BLaER1 treated with 17β-estradiol and CSF1 and Interleukin-3, amounts not matched to agents 10 nM and 100 nM (cell line): ENCODE results near the gene FCHSD2.

Experiments
- H3K27ac ChIP-seq, 11 experiments: shearing (Covaris generic); formaldehyde crosslinking; 2 replicates each; pipeline ENCODE4 v1.8.1; 2022
- H3K27me3 ChIP-seq, 11 experiments: shearing (Covaris generic); formaldehyde crosslinking; 2 replicates each; pipeline ENCODE4 v1.8.1; 2022
- H3K36me3 ChIP-seq, 11 experiments: shearing (Covaris generic); formaldehyde crosslinking; 2 replicates each; pipeline ENCODE4 v1.8.1; 2022
- H3K4me1 ChIP-seq, 10 experiments: shearing (Covaris generic); formaldehyde crosslinking; 2 replicates each; pipeline ENCODE4 v1.8.1; 2022
- H3K4me2 ChIP-seq, 11 experiments: shearing (Covaris generic); formaldehyde crosslinking; 2 replicates each; pipeline ENCODE4 v1.8.1; 2022
- H3K4me3 ChIP-seq, 10 experiments: shearing (Covaris generic); formaldehyde crosslinking; 2 replicates each; pipeline ENCODE4 v1.8.1; 2022
- H3K9ac ChIP-seq, 11 experiments: shearing (Covaris generic); formaldehyde crosslinking; 2 replicates each; pipeline ENCODE4 v1.8.1; 2022
- H3K9me3 ChIP-seq, 11 experiments: shearing (Covaris generic); formaldehyde crosslinking; replicated peaks in 1 of 11; 2 replicates each; pipeline ENCODE4 v1.8.1; 2022
- H4K20me1 ChIP-seq, 11 experiments: shearing (Covaris generic); formaldehyde crosslinking; 2 replicates each; pipeline ENCODE4 v1.8.1; 2022
- Cebpa-rat ChIP-seq, 11 experiments: shearing (Covaris generic); IDR thresholded peaks; 2 replicates each; pipeline ENCODE4 v1.8.1; 2022

FCHSD2 gene

GRCh38 chr11:72974487-72975205 is 167.5 kb downstream of the FCHSD2 start:
- Histone ChIP-seq H3K9me3 (peaks cover 29 to 75% (median 45%) of the 10 kb centered on the region in 11 experiments), H4K20me1 (no peaks in the 10 kb centered on the region), H3K36me3 (peaks cover 63 to 87% (median 71%) of the 10 kb centered on the region in 11 experiments), H3K9ac (peak overlapping the region in 6 of 11 experiments; percentile 22 to 93 (median 80); a peak in 8 of 22 replicates), H3K27me3 (no peaks in the 10 kb centered on the region), H3K4me3 (0 out of 20 replicates have a peak overlapping the region, but pooled peaks of 1 of the 10 experiments have one; percentile 25), H3K27ac (peak overlapping the region in 10 of 11 experiments; percentile 18 to 100 (median 90); a peak in 19 of 22 replicates), H3K4me1 (peaks cover 0 to 92% (median 38%) of the 10 kb centered on the region in 10 experiments; a peak in 15 of 20 replicates), H3K4me2 (peak overlapping the region in 5 of 11 experiments; percentile 12 to 88 (median 61); a peak in 7 of 22 replicates)
- no peak for TF ChIP-seq Cebpa-rat (IDR thresholded peaks at IDR 0.05)

- no peaks in the 10 kb centered on the region for H4K20me1 ChIP-seq
- H3K9me3 ChIP-seq: peaks cover 16 to 64% (median 34%) of the 10 kb centered on the region in 11 experiments
- peak overlapping the region in 9 of 11 experiments; percentile 31 to 100 (median 91); a peak in 16 of 22 replicates for H3K27ac ChIP-seq
- peak overlapping the region in 6 of 11 experiments; percentile 28 to 88 (median 56); a peak in 12 of 22 replicates for H3K4me2 ChIP-seq
- H3K4me3 ChIP-seq: no peak overlapping the region; a peak in 1 of 20 replicates
- TF ChIP-seq Cebpa-rat (IDR thresholded peaks at IDR 0.05): 0 out of 22 replicates have a peak, but pooled peaks of 2 of the 11 experiments have one; percentile 9 to 34
- H3K9ac ChIP-seq: peak overlapping the region in 2 of 11 experiments; percentile 5 to 35; a peak in 2 of 22 replicates
- no peaks in the 10 kb centered on the region for H3K27me3 ChIP-seq
- H3K4me1 ChIP-seq: peaks cover 0 to 95% (median 44%) of the 10 kb centered on the region in 10 experiments; a peak in 15 of 20 replicates
- peaks cover 55 to 84% (median 64%) of the 10 kb centered on the region in 11 experiments for H3K36me3 ChIP-seq
Observed at GRCh38 chr11:72972496-72973128, 169.5 kb downstream of the FCHSD2 start.

GRCh38 chr11:72971192-72971967 is 170.7 kb downstream of the FCHSD2 start:
- no peak for TF ChIP-seq Cebpa-rat (IDR thresholded peaks at IDR 0.05)
- peak overlapping the region in 4 of 11 experiments; percentile 54 to 79 (median 74); a peak in 6 of 22 replicates for H3K9ac ChIP-seq
- no peaks in the 10 kb centered on the region for H4K20me1 ChIP-seq
- no peaks in the 10 kb centered on the region for H3K27me3 ChIP-seq
- H3K4me3 ChIP-seq: no peak overlapping the region
- peak overlapping the region in 4 of 11 experiments; percentile 61 to 88 (median 77); a peak in 8 of 22 replicates for H3K4me2 ChIP-seq
- peaks cover 15 to 63% (median 32%) of the 10 kb centered on the region in 11 experiments for H3K9me3 ChIP-seq
- peaks cover 49 to 84% (median 64%) of the 10 kb centered on the region in 11 experiments for H3K36me3 ChIP-seq
- peaks cover 0 to 86% (median 44%) of the 10 kb centered on the region in 10 experiments; a peak in 15 of 20 replicates for H3K4me1 ChIP-seq
- peak overlapping the region in 9 of 11 experiments; percentile 8 to 100 (median 91); a peak in 15 of 22 replicates for H3K27ac ChIP-seq

GRCh38 chr11:72970557-72971118 is 171.5 kb downstream of the FCHSD2 start:
- TF ChIP-seq Cebpa-rat (IDR thresholded peaks at IDR 0.05): no peak
- Histone ChIP-seq H3K4me2 (peak overlapping the region in 7 of 11 experiments; percentile 22 to 88 (median 61); a peak in 13 of 22 replicates), H3K27ac (peak overlapping the region in 10 of 11 experiments; percentile 19 to 100 (median 90); a peak in 20 of 22 replicates), H3K9me3 (peaks cover 16 to 62% (median 32%) of the 10 kb centered on the region in 11 experiments; a peak in 21 of 22 replicates), H3K27me3 (no peaks in the 10 kb centered on the region), H3K4me3 (no peak overlapping the region), H3K9ac (peak overlapping the region in 6 of 11 experiments; percentile 41 to 79 (median 64); a peak in 10 of 22 replicates), H3K4me1 (peaks cover 0 to 89% (median 43%) of the 10 kb centered on the region in 10 experiments; a peak in 16 of 20 replicates), H3K36me3 (peaks cover 50 to 85% (median 71%) of the 10 kb centered on the region in 11 experiments), H4K20me1 (no peaks in the 10 kb centered on the region)

- no peaks in the 10 kb centered on the region for H4K20me1 ChIP-seq
- H3K27ac ChIP-seq: peak overlapping the region in 9 of 11 experiments; percentile 34 to 100 (median 91); a peak in 18 of 22 replicates
- peaks cover 16 to 58% (median 30%) of the 10 kb centered on the region in 11 experiments; a peak in 21 of 22 replicates for H3K9me3 ChIP-seq
- peaks cover 49 to 86% (median 69%) of the 10 kb centered on the region in 11 experiments for H3K36me3 ChIP-seq
- H3K4me3 ChIP-seq: no peak overlapping the region
- TF ChIP-seq Cebpa-rat (IDR thresholded peaks at IDR 0.05): no peak
- H3K27me3 ChIP-seq: no peaks in the 10 kb centered on the region
- peak overlapping the region in 7 of 11 experiments; percentile 22 to 88 (median 61); a peak in 12 of 22 replicates for H3K4me2 ChIP-seq
- H3K4me1 ChIP-seq: peaks cover 0 to 89% (median 39%) of the 10 kb centered on the region in 10 experiments; a peak in 16 of 20 replicates
- peak overlapping the region in 6 of 11 experiments; percentile 24 to 79 (median 64); a peak in 11 of 22 replicates for H3K9ac ChIP-seq
Observed at GRCh38 chr11:72969894-72970335, 172.2 kb downstream of the FCHSD2 start.

GRCh38 chr11:72968390-72968789 is 173.7 kb downstream of the FCHSD2 start:
- H3K9ac ChIP-seq: no peak overlapping the region
- H3K36me3 ChIP-seq: peaks cover 38 to 86% (median 62%) of the 10 kb centered on the region in 11 experiments
- H3K27ac ChIP-seq: peak overlapping the region in 6 of 11 experiments; percentile 9 to 100 (median 68); a peak in 8 of 22 replicates
- TF ChIP-seq Cebpa-rat (IDR thresholded peaks at IDR 0.05): no peak
- H3K9me3 ChIP-seq: peaks cover under 1 to 43% (median 25%) of the 10 kb centered on the region in 11 experiments; a peak in 21 of 22 replicates
- no peak overlapping the region for H3K4me3 ChIP-seq
- peak overlapping the region in 3 of 11 experiments; percentile 61 to 88 (median 79); a peak in 5 of 22 replicates for H3K4me2 ChIP-seq
- peaks cover 0 to 88% (median 29%) of the 10 kb centered on the region in 10 experiments; a peak in 16 of 20 replicates for H3K4me1 ChIP-seq
- H4K20me1 ChIP-seq: no peaks in the 10 kb centered on the region
- H3K27me3 ChIP-seq: no peaks in the 10 kb centered on the region

- Histone ChIP-seq H3K9ac (0 out of 22 replicates have a peak overlapping the region, but pooled peaks of 1 of the 11 experiments have one; percentile 5), H3K4me2 (peak overlapping the region in 2 of 11 experiments; percentile 12; a peak in 2 of 22 replicates), H4K20me1 (no peaks in the 10 kb centered on the region), H3K27me3 (no peaks in the 10 kb centered on the region), H3K27ac (no peak overlapping the region), H3K36me3 (peaks cover 33 to 88% (median 54%) of the 10 kb centered on the region in 11 experiments), H3K4me3 (no peak overlapping the region), H3K9me3 (peaks cover 0 to 28% (median 24%) of the 10 kb centered on the region in 11 experiments; a peak in 18 of 22 replicates), H3K4me1 (peaks cover 0 to 64% (median 18%) of the 10 kb centered on the region in 10 experiments; a peak in 16 of 20 replicates)
- TF ChIP-seq Cebpa-rat (IDR thresholded peaks at IDR 0.05): no peak
Observed at GRCh38 chr11:72965672-72966071, 176.4 kb downstream of the FCHSD2 start.
